ENCODE results near the gene SCML1.

SCML1 gene

GRCh38 chrX:17721715-17722114 is 15.6 kb upstream of the SCML1 start:
- no peak for ATAC-seq
- TF ChIP-seq ISL1 (CRISPR knock-in tag; IDR thresholded peaks at IDR 0.05) (no peak), ESRRG (CRISPR knock-in tag; IDR thresholded peaks at IDR 0.05) (no peak), ZFP3 (CRISPR knock-in tag; IDR thresholded peaks at IDR 0.05) (no peak), ZFP30 (CRISPR knock-in tag; IDR thresholded peaks at IDR 0.05) (no peak), TCF4 (CRISPR knock-in tag; IDR thresholded peaks at IDR 0.05; ENCODE audit: borderline replicate concordance) (no peak), ZNF565 (CRISPR knock-in tag; conservative IDR thresholded peaks at IDR 0.05; ENCODE audit: low read depth) (no peak), ZC3H10 (CRISPR knock-in tag; IDR thresholded peaks at IDR 0.05) (no peak), ARNTL (CRISPR knock-in tag; IDR thresholded peaks at IDR 0.05; ENCODE audit: borderline replicate concordance, low read depth) (no peak), PPARA (CRISPR knock-in tag; IDR thresholded peaks at IDR 0.05; ENCODE audit: borderline replicate concordance) (no peak), ZNF70 (CRISPR knock-in tag; IDR thresholded peaks at IDR 0.05) (no peak), SNAI2 (CRISPR knock-in tag; IDR thresholded peaks at IDR 0.05) (no peak), BACH2 (CRISPR knock-in tag; IDR thresholded peaks at IDR 0.05; ENCODE audit: borderline replicate concordance) (no peak), GLIS3 (CRISPR knock-in tag; IDR thresholded peaks at IDR 0.05) (no peak), CSDC2 (CRISPR knock-in tag; IDR thresholded peaks at IDR 0.05) (no peak)
- TF ChIP-seq, protein P1, sequence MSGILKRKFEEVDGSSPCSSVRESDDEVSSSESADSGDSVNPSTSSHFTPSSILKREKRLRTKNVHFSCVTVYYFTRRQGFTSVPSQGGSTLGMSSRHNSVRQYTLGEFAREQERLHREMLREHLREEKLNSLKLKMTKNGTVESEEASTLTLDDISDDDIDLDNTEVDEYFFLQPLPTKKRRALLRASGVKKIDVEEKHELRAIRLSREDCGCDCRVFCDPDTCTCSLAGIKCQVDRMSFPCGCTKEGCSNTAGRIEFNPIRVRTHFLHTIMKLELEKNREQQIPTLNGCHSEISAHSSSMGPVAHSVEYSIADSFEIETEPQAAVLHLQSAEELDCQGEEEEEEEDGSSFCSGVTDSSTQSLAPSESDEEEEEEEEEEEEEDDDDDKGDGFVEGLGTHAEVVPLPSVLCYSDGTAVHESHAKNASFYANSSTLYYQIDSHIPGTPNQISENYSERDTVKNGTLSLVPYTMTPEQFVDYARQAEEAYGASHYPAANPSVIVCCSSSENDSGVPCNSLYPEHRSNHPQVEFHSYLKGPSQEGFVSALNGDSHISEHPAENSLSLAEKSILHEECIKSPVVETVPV (CRISPR knock-in tag; IDR thresholded peaks at IDR 0.05): no peak
- TF ChIP-seq, protein P2, sequence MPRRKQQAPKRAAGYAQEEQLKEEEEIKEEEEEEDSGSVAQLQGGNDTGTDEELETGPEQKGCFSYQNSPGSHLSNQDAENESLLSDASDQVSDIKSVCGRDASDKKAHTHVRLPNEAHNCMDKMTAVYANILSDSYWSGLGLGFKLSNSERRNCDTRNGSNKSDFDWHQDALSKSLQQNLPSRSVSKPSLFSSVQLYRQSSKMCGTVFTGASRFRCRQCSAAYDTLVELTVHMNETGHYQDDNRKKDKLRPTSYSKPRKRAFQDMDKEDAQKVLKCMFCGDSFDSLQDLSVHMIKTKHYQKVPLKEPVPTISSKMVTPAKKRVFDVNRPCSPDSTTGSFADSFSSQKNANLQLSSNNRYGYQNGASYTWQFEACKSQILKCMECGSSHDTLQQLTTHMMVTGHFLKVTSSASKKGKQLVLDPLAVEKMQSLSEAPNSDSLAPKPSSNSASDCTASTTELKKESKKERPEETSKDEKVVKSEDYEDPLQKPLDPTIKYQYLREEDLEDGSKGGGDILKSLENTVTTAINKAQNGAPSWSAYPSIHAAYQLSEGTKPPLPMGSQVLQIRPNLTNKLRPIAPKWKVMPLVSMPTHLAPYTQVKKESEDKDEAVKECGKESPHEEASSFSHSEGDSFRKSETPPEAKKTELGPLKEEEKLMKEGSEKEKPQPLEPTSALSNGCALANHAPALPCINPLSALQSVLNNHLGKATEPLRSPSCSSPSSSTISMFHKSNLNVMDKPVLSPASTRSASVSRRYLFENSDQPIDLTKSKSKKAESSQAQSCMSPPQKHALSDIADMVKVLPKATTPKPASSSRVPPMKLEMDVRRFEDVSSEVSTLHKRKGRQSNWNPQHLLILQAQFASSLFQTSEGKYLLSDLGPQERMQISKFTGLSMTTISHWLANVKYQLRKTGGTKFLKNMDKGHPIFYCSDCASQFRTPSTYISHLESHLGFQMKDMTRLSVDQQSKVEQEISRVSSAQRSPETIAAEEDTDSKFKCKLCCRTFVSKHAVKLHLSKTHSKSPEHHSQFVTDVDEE (CRISPR knock-in tag; IDR thresholded peaks at IDR 0.05): no peak
- TF ChIP-seq, protein P3, sequence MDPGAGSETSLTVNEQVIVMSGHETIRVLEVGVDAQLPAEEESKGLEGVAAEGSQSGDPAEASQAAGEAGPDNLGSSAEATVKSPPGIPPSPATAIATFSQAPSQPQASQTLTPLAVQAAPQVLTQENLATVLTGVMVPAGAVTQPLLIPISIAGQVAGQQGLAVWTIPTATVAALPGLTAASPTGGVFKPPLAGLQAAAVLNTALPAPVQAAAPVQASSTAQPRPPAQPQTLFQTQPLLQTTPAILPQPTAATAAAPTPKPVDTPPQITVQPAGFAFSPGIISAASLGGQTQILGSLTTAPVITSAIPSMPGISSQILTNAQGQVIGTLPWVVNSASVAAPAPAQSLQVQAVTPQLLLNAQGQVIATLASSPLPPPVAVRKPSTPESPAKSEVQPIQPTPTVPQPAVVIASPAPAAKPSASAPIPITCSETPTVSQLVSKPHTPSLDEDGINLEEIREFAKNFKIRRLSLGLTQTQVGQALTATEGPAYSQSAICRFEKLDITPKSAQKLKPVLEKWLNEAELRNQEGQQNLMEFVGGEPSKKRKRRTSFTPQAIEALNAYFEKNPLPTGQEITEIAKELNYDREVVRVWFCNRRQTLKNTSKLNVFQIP (CRISPR knock-in tag; IDR thresholded peaks at IDR 0.05; ENCODE audit: borderline replicate concordance, low read depth): no peak
- TF ChIP-seq, protein P4, sequence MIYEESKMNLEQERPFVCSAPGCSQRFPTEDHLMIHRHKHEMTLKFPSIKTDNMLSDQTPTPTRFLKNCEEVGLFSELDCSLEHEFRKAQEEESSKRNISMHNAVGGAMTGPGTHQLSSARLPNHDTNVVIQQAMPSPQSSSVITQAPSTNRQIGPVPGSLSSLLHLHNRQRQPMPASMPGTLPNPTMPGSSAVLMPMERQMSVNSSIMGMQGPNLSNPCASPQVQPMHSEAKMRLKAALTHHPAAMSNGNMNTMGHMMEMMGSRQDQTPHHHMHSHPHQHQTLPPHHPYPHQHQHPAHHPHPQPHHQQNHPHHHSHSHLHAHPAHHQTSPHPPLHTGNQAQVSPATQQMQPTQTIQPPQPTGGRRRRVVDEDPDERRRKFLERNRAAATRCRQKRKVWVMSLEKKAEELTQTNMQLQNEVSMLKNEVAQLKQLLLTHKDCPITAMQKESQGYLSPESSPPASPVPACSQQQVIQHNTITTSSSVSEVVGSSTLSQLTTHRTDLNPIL (CRISPR knock-in tag; IDR thresholded peaks at IDR 0.05; ENCODE audit: low read depth): no peak
- TF ChIP-seq, protein P5, sequence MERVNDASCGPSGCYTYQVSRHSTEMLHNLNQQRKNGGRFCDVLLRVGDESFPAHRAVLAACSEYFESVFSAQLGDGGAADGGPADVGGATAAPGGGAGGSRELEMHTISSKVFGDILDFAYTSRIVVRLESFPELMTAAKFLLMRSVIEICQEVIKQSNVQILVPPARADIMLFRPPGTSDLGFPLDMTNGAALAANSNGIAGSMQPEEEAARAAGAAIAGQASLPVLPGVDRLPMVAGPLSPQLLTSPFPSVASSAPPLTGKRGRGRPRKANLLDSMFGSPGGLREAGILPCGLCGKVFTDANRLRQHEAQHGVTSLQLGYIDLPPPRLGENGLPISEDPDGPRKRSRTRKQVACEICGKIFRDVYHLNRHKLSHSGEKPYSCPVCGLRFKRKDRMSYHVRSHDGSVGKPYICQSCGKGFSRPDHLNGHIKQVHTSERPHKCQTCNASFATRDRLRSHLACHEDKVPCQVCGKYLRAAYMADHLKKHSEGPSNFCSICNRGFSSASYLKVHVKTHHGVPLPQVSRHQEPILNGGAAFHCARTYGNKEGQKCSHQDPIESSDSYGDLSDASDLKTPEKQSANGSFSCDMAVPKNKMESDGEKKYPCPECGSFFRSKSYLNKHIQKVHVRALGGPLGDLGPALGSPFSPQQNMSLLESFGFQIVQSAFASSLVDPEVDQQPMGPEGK (CRISPR knock-in tag; IDR thresholded peaks at IDR 0.05; ENCODE audit: borderline replicate concordance): no peak

DNA sequence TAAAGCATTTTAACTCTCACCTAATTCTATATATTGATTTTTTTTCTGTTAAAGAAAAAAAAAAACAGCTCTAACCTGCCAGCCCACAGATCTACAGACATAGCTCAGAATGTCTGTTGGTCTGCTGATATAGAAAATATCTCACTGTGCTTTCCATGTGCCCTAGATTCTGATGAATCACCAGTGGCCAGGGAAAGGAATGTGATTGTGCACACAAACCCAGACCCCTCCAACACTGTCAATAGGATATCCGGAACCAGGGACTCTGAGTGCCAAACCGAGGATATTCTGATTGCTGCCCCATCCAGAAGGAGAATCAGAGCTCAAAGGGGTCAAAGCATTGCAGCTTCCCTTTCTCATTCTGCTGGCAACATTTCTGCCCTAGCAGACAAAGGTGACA is 12.1 kb upstream of the SCML1 start:
- ATAC-seq: no peak
- TF ChIP-seq ISL1 (CRISPR knock-in tag; IDR thresholded peaks at IDR 0.05) (no peak), SNAI2 (CRISPR knock-in tag; IDR thresholded peaks at IDR 0.05) (no peak), OSR1 (CRISPR knock-in tag; IDR thresholded peaks at IDR 0.05) (no peak), RARB (CRISPR knock-in tag; IDR thresholded peaks at IDR 0.05) (no peak)
- TF ChIP-seq, protein P5 (CRISPR knock-in tag; IDR thresholded peaks at IDR 0.05; ENCODE audit: borderline replicate concordance): no peak

All from SK-N-SH treated with all-trans-retinoic acid at 6 μM for 48 hours (cell line).